ENCODE measurements around the gene HMGN4.
"Not testable (repeated sequence)": the region's sequence is repeated elsewhere in the genome, so short reads cannot be mapped to it uniquely, and the experiment has no call there.

The HMGN4 gene

GRCh38 chr6:26537846-26538571, at the start of gene HMGN4:
HMGN4 (plus strand) TSS chr6:26538366; CDS start chr6:26545207, 6,841 bp downstream.
- peak; percentile 64 to 82 for DNase-seq (ENCODE audit: low read depth in 2 of 2)

DNA sequence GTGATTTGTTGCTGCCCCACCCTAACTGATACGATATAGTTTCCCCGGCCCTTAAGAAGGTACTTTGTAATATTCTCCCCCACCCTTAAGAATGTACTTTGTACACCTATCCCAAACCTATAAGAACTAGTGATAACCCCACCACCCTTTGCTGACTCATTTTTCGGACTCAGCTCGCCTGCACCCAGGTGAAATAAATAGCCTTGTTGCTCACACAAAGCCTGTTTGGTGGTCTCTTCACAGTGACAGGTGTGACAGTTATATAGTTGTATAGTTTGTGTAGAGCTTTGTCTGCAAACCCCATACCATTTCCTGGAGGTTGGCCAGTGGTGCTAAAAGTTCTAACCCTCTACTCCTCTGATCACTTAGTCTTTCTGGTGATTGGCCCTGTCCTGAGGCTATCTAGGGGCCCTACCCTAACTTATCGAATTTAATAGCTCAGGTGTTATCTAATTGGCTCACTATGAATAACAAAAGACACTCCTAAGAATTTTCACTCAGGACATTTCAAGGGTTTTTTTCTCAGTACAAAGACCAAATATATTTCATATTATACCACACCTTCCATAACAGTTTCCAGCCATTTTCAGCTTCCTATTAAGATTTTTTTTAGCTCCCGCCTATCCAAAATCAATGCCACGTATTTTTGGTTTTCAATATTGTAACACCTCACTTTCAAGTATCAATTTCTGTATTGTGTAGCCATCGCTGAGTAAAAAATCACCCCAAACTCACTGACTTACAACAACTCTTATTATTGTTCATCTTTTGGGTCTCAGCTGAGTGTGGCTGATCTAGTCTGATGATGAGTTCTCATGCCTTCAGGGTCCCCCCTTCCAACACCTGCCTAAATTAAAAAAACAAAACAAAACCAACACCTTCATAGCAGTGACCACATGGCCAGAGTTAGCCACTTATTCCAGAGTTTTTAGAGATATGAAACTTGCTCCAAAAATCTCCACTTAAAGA, 47.9 kb upstream of the HMGN4 start:
- no peak for DNase-seq (ENCODE audit: low read depth in 2 of 2)

GRCh38 chr6:26491604-26492003, 46.6 kb upstream of the HMGN4 start:
- no peak for DNase-seq (ENCODE audit: low read depth in 2 of 2)

DNA sequence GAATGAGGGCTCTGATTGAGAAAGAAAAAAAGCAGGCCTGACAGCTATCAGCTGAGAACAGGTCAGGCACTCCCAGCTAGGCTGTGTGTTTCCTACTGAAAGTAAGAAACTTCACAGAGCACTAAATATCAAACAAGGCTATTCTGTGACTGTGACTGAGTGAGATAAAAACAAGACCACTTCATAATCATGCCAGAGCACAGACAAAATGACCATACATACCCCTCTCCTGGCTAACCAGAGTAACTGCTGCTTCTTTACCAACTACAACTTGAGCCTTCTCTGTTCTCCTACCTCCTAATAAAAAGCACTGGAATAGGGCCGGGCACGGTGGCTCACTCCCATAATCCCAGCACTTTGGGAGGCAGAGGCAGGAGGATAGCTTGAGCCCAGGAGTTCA, 44.9 kb upstream of the HMGN4 start:
- no peak for DNase-seq (ENCODE audit: low read depth in 2 of 2)

- DNase-seq (ENCODE audit: low read depth in 2 of 2): no peak
These were observed 44.0 kb upstream of the HMGN4 start for GRCh38 chr6:26494117-26494516.

DNA sequence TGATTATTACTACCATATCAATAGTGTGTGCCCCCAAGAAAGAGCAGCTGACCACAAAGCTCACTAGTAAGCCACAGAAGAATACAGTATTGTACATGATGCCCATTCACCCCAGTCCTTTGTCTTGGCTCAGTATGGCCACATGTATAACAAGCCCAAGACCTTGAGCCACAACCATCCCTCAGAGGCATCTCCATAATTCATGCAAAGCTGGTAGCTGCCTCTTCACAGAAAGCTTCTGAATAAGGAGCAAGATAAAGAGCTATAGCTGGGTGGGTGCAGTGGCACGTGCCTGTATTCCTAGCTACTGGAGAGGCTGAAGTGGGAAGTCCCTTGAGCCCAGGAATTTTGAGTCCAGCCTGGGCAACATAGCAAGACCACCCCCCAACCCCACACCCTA, 42.9 kb upstream of the HMGN4 start:
- no peak for DNase-seq (ENCODE audit: low read depth in 2 of 2)

- DNase-seq (ENCODE audit: low read depth in 2 of 2): no peak
These were observed 40.6 kb upstream of the HMGN4 start for GRCh38 chr6:26497610-26498009.

- no peak for DNase-seq (ENCODE audit: low read depth in 2 of 2)
These were observed 38.1 kb upstream of the HMGN4 start, which contains the start of gene BTN1A1 for GRCh38 chr6:26500102-26500501. BTN1A1 (plus strand) TSS chr6:26500303; CDS start chr6:26501287, 984 bp downstream.

DNA sequence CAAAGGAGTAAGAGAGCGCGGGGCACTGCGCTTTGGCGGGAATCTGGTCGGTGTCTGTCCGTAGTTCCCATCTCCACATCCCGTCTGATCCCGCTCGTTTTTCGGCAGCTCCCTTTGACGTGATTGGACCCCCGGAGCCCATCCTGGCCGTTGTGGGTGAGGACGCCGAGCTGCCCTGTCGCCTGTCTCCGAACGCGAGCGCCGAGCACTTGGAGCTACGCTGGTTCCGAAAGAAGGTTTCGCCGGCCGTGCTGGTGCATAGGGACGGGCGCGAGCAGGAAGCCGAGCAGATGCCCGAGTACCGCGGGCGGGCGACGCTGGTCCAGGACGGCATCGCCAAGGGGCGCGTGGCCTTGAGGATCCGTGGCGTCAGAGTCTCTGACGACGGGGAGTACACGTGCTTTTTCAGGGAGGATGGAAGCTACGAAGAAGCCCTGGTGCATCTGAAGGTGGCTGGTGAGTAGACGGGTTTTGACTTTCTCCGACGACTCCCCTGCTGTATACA, 36.6 kb upstream of the HMGN4 start:
- DNase-seq (ENCODE audit: low read depth in 2 of 2): peak in 1 of 2 donors; percentile 15

DNA sequence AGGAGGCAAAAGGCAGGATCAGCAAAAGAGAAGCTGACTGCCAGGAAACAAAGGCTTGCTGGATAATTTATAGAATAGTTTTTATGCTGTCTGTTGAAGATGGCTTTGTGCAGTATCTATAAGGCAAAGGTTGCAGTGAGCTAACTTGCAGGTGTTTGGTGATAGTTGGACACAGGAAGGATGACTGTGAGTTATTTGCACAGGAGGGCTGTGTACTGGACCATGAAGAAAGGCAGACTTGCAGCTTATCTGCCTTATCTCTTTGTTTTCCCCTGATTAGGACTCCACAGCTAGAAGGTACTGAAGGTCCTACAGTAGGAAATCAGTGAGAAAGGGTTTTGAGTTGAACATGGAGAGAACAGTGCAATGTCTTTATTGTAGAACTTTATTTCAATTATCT, 36.0 kb upstream of the HMGN4 start:
- DNase-seq (ENCODE audit: low read depth in 2 of 2): no peak

DNA sequence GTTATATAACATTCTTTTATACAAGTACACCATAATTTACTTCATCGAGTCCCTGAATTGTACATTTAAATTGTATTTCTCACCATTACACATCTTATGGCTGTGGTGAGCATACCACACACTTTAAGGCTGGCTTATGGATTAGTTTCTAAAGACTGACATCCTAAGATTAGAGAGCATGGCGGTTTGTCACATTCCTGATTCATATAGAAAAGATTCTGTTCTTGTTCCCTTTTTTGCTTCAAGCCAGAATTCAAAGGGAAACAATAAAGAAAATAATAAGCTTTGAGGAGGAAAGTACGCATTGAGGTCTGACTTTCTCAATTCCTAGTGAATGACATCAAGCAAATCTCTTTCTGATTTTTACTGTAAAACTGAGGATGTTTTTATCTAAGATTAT, 35.5 kb upstream of the HMGN4 start:
- no peak for DNase-seq (ENCODE audit: low read depth in 2 of 2)

- no peak for DNase-seq (ENCODE audit: low read depth in 2 of 2)
These were observed 30.5 kb upstream of the HMGN4 start for GRCh38 chr6:26507658-26508057.

GRCh38 chr6:26511033-26511432, 27.1 kb upstream of the HMGN4 start:
- not testable (repeated sequence) for DNase-seq (ENCODE audit: low read depth in 2 of 2)

DNA sequence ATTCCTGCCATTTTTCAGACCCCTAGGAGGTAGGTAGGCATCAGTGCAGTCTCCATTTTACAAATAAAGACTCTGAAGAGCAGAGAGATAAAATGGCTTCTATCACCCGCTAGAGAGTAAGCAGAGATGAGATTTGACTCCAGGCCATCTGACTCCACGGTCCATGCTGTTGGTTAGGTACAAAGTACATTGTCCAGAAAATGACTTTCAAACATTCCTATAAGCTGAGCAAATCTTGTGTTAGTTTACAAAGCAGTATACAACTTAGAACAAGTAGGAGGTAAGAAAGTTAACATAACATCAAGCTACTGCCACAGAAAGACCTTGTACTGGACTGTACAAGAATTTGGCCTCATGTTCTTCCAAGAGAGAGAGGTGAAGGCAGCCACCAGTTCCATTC, 23.2 kb upstream of the HMGN4 start:
- no peak for DNase-seq (ENCODE audit: low read depth in 2 of 2)

DNA sequence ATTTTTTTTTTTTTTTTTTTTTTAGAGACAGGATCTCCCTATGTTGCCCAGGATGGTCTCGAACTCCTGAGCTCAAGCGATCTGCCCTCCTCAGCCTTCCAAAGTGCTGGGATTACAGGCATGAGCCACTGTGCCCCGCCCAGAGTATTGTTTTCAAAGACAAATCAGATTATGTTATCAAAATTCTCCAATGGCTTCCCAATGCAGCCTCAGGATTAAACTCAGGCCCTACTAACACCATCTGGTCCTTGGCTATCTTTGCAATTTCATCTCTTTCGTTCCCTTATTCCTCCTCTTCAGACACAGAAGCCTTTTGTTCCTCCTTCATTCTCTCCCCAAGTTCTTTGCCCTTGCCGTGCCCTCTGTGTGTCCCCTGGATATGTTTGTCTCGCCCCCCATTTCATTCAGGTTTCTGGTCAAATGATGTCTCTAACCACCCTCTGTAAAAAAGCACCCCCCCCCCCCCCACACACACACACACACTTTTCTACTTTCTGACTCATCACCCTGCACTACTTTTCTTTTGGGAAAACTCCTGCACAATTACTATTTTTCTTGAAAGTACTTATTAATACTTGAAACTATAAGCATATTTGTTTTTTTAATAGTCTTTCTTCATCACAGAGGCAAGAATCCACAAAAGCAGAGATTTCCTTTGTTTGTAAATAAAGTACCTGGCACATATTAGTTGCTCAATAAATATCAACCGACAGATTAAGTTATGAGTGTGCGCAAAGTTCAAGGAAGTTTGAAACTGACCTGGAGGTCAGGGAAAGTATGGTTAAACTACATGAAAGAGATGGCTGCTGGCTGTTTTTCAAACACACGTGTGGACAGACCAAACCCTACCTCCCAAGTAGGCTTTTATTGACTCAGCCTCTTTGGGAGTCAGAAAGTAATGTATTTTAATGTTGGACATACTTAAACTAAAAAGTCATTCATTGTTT, 21.4 kb upstream of the HMGN4 start:
- DNase-seq (ENCODE audit: low read depth in 2 of 2): no peak

DNA sequence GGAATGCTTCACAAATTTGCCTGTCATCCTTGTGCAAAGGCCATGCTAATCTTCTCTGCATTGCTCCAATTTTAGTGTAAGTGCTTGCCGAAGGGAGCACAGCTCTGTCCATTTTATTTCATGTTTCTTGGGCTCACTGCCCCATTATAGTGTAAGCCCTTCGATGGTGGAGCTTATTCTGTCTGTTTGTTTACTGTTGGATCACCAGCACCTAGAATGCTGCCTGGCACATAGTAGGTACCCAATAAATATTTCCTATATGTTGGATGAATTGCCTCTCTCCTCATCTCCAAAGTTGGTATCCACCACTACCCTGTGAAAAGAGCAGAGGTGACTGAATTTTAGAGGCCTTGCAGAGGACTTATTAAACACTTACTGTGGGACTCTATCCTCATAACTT, 18.8 kb upstream of the HMGN4 start:
- DNase-seq (ENCODE audit: low read depth in 2 of 2): no peak

- no peak for DNase-seq (ENCODE audit: low read depth in 2 of 2)
These were observed 17.8 kb upstream of the HMGN4 start for GRCh38 chr6:26520237-26520849.

DNA sequence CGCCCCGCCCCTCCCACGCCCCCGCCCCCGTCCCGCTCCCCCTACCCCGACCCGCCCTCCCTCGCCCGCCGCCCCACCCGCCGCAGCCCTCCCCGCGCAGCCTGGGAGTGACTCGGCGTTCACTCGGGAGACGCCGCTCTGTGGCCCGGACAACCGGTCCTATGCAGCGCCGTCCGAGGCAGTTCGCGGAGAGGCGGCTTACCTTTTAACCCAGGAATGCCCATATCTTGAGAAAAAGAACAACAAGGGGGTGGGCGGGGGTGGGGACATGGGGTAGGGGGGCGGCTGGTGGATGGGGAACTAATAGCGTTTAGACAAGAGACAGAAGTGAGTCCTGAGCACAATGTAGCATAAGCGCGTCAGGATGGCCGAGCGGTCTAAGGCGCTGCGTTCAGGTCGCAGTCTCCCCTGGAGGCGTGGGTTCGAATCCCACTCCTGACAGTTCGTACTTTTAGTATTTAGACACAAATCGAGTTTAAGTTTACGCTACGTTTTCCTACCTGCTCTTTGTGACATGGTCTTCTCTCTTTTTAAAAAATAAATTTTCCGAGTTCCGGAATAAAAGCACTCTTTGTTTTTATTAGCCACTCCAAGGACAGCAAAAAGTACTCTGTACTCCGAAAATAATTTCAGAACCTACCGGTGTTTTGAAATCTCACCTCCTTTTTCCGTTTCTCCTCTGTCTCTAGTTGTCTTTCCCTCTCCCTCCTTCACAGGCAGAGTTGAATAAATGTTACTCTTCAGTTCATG, 17.1 kb upstream of the HMGN4 start:
- DNase-seq (ENCODE audit: low read depth in 2 of 2): peak; percentile 73 to 88

GRCh38 chr6:26521600-26522391, 16.4 kb upstream of the HMGN4 start:
- DNase-seq (ENCODE audit: low read depth in 2 of 2): peak; percentile 51 to 59
